ENCODE results near the gene SMIM35.

Gene SMIM35

GRCh38 chr11:118061586-118062125 is 25.1 kb downstream of the SMIM35 start:
- H2AFZ ChIP-seq = no peak overlapping the region
- H3K9me3 ChIP-seq (ENCODE audit: control insufficient read depth, low read length) = no peaks in the 10 kb centered on the region
- no peaks in the 10 kb centered on the region for H3K79me2 ChIP-seq
- no peak overlapping the region for H3K4me3 ChIP-seq (ENCODE audit: low read depth, low read length)
- no peaks in the 10 kb centered on the region for H3K27me3 ChIP-seq (ENCODE audit: control insufficient read depth, insufficient read depth, low read length)
- H3K4me2 ChIP-seq (ENCODE audit: low read length) = no peak overlapping the region
- H3K27ac ChIP-seq = no peak overlapping the region
- no peak for TF ChIP-seq CTCF (IDR thresholded peaks at IDR 0.05)
- no peaks in the 10 kb centered on the region for H3K36me3 ChIP-seq (ENCODE audit: control insufficient read depth, insufficient read depth, low read length)
- H3K4me1 ChIP-seq = no peaks in the 10 kb centered on the region
- H3K9ac ChIP-seq = no peak overlapping the region

DNA sequence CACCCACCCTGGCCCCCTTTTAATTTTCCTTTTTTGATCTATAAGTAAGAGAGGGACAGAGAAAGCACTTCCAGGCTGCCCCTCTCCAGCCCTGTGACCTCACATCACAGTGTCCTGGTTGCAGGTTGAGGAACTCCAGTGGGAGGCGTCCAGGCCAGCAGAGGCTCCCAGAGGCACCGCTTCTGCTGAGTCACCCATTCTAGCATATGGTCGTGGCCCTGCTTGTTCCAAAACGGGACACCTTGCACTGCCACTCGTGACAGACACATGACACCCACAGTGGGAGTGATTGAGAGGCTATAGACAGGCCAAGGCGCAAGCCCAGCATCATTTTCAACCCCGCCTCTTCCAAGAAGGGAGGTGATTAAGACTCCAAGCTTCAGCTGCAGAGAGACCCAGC is 25.9 kb downstream of the SMIM35 start:
- Histone ChIP-seq H2AFZ (no peak overlapping the region), H3K4me3 (ENCODE audit: low read depth, low read length) (no peak overlapping the region), H3K27ac (no peak overlapping the region), H3K4me1 (no peaks in the 10 kb centered on the region), H3K36me3 (ENCODE audit: control insufficient read depth, insufficient read depth, low read length) (no peaks in the 10 kb centered on the region), H3K9ac (no peak overlapping the region), H3K9me3 (ENCODE audit: control insufficient read depth, low read length) (no peaks in the 10 kb centered on the region), H3K4me2 (ENCODE audit: low read length) (no peak overlapping the region), H3K79me2 (no peaks in the 10 kb centered on the region), H3K27me3 (ENCODE audit: control insufficient read depth, insufficient read depth, low read length) (no peaks in the 10 kb centered on the region)
- no peak for TF ChIP-seq CTCF (IDR thresholded peaks at IDR 0.05)

- Histone ChIP-seq H3K9me3 (ENCODE audit: control insufficient read depth, low read length) (no peaks in the 10 kb centered on the region), H3K4me2 (ENCODE audit: low read length) (no peak overlapping the region), H3K79me2 (no peaks in the 10 kb centered on the region), H3K4me3 (ENCODE audit: low read depth, low read length) (no peak overlapping the region), H3K27me3 (ENCODE audit: control insufficient read depth, insufficient read depth, low read length) (no peaks in the 10 kb centered on the region), H3K9ac (no peak overlapping the region), H2AFZ (no peak overlapping the region), H3K4me1 (no peaks in the 10 kb centered on the region), H3K27ac (no peak overlapping the region), H3K36me3 (ENCODE audit: control insufficient read depth, insufficient read depth, low read length) (no peaks in the 10 kb centered on the region)
- no peak for TF ChIP-seq CTCF (IDR thresholded peaks at IDR 0.05)
Observed at GRCh38 chr11:118060081-118060661, 26.6 kb downstream of the SMIM35 start.

- Histone ChIP-seq H3K79me2 (no peaks in the 10 kb centered on the region), H3K36me3 (ENCODE audit: control insufficient read depth, insufficient read depth, low read length) (no peaks in the 10 kb centered on the region), H3K4me1 (no peaks in the 10 kb centered on the region), H2AFZ (no peak overlapping the region), H3K9ac (no peak overlapping the region), H3K9me3 (ENCODE audit: control insufficient read depth, low read length) (no peaks in the 10 kb centered on the region), H3K4me2 (ENCODE audit: low read length) (no peak overlapping the region), H3K4me3 (ENCODE audit: low read depth, low read length) (no peak overlapping the region), H3K27ac (no peak overlapping the region), H3K27me3 (ENCODE audit: control insufficient read depth, insufficient read depth, low read length) (no peaks in the 10 kb centered on the region)
- no peak for TF ChIP-seq CTCF (IDR thresholded peaks at IDR 0.05)
Observed at GRCh38 chr11:118059246-118059940, 27.4 kb downstream of the SMIM35 start.

Measured in parathyroid adenoma (tissue), 2 donors.